Activated CD8-positive, alpha-beta memory T cell treated with anti-CD3 and anti-CD28 coated beads for 36 hours (primary cell): ENCODE results near the gene SVOPL. TPM values are rescaled to one million over a fixed set of nuclear protein-coding genes. Genes with fewer than 3 reads are reported as not detected.

Source experiments
- CTCF ChIA-PET: fragments of 350-600 bp; sonication (Branson Sonifier 250); formaldehyde crosslinking; loops from one replicate; lab custom pipeline; 2021; ENCODE audit warnings: antibody characterized with exemption; lab: Charles Lee
- POLR2A ChIA-PET: fragments of 350-600 bp; sonication (Branson Sonifier 250); formaldehyde crosslinking; loops from one replicate; lab custom pipeline; 2021; ENCODE audit warnings: antibody characterized with exemption; lab: Charles Lee
- total RNA-seq, 2 experiments: library from RNA; stranded (reverse); gene quantifications; one replicate each; pipeline ENCODE4 v1.2.3, GENCODE V29; 2021

The SVOPL gene
- total RNA-seq, 2 experiments from 2014 or later: not detected

DNA sequence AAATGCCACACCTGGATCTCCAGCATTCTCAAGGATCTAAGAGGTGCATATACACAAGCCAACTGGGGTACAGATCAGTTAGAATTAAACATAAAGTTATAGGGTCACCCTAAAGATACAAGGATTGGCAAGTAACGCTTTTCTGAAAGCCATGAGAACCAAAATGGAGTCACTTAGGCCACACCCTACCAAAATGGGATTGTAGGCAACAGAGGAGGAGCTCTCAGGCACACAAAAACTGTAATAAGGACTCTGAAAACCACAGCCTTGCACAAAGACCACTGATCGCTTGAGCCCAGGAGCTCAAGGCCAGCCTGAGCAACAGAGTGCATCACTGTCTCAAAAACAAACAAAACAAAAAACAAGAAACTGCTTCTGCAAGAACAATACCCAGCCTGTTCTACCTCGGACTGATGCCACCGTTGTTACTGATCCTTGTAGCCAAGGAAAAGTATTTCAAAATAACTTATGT, 35.5 kb downstream of the SVOPL start:
- POLR2A ChIA-PET: no interaction called here

DNA sequence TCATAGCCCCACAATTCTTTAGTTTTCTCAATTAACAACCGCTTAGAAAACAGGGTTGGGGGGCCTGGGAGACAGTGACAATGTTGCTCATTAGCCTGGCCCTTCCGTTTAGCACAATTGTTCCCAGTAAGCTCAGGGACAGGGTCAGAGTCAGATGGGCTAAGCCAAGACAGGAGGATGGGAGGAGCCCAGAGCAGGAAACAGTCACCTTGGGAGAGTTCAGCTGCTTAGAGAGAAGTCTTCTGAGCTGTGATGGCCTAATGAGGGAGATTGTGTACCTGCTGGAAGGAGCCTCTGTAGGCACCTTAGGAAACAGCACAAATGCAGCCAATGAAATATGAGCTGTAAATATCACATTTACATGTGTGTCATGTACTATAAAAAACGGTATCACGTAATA, 35.9 kb downstream of the SVOPL start:
- CTCF ChIA-PET: no interaction called here
- POLR2A ChIA-PET: no interaction called here

More for the DNA sequence above, 35.5 kb downstream of the SVOPL start:
- CTCF ChIA-PET: no interaction called here

DNA sequence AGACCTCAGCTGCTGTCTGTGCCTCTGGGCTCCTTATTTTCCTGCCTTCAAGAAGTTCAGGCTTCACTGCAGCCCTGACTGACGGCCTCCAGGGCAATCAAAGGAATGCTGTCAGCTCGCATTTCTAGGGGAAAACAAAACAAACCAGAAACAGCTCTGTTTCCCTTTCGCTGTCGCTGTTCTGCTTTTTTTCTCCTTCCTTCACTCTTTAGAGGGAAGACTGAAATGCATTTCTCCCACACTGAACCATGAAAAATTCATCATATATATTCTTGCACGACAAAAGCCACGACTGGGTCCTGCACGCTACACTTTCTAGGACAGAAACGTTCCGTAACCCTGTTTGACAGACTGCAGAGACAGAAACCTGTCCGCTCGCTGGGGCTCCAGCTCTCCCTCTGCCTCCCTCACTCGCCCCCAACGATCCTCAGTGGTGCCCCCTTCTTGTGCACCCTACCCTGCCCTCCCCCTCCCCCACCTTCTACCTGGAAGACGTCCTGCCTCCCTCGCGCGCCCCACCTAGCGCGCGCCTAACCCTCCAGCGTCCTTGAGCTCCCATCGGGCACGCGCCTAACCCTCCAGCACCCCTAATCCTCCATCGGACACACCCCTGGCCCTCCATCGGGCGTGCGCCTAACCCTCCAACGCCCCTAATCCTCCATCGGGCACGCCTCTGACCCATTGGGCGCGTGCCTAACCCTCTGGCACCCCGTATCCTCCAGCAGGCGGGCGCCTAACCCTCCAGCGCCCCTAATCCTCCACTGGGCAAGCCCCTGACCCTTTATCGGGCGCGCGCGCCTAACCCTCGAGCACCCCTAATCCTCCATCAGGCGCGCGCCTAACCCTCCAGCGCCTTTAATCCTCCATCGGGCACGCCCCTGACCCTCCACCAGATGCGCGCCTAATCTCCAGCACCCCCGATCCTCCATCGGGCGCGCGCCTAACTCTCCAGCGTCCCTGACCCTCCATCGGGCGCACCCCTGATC, 37.1 kb downstream of the SVOPL start:
- CTCF ChIA-PET: no interaction called here

DNA sequence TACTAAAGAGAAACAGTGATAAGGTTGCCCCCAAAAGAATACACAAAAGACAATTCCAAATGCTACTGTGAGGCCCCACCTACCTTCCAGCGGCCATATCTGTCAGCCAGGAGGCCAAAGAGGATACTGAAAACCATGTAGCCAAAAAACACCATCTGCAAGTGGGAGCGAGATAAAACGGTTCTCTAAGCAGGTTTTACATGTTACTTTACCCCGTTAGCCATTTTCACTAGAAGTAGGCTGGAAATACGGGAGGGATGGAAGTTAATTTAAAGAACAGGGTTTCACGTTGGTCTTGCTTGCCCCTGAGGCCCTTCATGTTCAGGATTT, 38.2 kb downstream of the SVOPL start:
- CTCF ChIA-PET: no interaction called here
- POLR2A ChIA-PET: no interaction called here

More for the DNA sequence above, 37.1 kb downstream of the SVOPL start:
- POLR2A ChIA-PET: interaction anchor here (0.5 kb wide), 1 partner anchor 58 kb away, joined by 8 read pairs; no protein-coding TSS in a partner anchor

DNA sequence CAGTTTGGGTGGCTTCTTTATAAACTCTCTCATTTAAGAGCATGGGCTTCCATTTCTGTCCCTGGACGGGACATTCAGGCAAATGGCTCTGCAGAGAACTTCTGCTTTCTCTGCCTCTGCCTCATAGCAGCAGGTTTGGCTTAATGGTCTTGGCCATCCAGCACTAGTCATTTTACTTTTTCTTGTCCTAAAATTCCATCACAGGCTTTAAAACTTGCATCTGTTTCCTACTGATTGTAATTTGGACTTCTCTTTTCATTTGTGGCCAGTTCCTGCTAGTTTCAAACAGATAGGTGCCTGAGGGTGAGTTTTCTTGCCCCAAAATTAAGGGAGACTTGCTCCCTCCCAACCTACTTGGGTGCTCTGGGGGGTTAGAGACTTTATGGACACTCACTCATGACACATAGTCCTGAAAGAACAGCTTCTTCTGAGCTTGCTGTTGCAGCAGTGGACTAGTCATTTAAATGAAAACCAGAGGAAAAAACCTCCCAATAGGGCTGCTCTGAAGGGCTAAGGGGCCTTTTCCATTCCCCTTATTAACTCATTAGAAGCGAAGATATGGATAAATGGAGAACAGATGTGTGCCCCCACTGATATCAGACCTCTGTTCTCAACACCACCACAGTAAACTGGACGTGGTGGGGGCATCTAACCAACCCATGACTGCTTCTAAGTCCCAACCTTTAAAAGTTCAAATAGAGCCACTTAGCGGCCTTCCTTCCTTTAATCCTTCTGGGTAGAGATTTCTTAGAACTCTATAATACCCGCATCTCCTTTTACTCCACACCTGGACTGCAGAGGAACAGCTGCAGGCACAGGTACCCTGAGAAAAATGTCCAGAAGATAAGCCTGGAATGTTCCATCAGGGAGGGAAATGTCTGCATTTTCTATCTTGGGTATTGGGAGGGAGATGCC, 38.8 kb downstream of the SVOPL start:
- CTCF ChIA-PET: no interaction called here
- POLR2A ChIA-PET: no interaction called here

DNA sequence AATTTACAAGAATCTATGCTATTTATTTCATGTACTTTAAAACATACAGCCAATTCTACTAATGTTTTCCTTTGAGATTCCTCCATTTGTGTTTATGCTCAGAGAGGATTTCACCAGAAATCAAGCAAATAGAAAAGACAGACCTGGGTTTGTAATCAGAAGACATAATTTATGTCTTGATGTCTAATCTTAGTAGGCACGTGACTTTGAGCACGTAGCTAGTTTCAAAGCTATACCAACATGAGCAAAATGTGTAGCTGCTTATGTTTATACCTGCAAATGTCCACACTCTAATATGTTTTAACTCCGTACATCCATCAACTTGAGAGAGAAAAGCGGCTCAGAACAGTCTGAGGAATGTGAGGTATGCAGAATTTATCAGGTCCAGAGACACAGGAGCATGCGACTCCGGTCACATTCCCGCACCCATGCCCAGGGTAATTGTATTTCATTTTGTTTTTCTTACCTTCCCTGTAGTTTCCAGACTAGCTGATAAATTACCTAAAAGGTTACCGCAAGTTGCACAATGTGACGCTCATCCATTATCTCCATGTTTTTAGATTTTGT, 40.0 kb downstream of the SVOPL start:
- ChIA-PET POLR2A (no interaction called here), CTCF (no interaction called here)

DNA sequence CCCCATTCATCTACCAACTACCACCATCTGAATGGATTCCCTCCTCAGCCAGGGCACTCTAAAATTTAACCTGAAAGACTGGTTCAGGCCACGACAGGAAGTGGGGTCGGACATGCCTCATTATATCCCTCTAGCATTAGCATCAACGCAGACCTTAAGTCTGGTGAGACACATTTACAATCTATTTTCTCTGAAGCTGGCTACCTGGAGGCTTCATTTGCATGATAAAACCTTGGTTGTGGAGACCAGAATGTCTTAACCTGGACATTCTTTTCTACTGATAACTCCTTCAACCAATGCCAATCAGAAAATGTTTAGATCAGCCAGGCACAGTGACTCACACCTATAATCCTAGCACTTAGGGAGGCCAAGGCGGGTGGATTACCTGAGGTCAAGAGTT, 42.3 kb downstream of the SVOPL start:
- ChIA-PET POLR2A (no interaction called here), CTCF (no interaction called here)

DNA sequence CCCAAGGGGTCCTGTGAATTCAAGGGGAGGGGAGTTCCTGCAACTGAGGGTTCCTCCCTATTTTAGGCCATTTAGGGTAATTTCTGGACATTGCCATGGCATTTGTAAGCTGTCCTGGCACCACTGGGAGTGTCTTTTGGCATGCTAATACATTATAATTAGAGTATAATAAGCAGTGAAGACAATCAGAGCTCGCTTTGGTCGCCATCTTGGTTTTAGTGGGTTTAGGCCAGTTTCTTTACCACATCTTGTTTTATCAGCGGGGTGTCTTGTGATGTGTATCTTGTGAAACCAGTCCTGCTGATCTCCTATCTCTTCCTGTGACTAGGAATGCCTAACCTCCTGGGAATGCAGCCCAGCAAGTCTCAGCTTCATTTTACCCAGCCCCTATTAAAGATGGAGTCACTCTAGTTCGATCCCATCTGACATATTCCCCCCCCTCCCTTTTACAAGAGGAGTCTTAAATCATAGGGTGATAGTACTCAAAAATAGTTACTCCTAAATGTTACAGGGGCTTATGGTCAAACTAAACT, 43.2 kb downstream of the SVOPL start:
- POLR2A ChIA-PET: no interaction called here

DNA sequence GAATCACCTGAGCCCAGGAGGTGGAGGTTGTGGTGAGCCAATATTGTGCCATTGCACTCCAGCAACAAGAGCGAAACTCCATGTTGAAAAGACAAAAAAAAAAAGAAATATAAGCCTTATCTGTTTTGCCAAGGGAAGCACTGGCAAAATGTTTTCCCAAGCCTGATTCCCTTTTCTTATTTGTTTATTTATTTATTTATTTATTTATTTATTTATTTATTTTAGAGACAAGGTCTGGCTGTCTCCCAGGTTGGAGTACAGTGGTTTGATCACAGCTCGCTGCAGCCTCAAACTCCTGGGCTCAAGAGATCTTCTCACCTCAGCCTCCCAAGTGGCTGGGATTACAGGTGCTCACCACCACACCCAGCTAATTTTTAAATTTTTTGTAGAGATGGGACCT, 44.2 kb downstream of the SVOPL start:
- ChIA-PET POLR2A (no interaction called here), CTCF (no interaction called here)

More for the DNA sequence above, 43.2 kb downstream of the SVOPL start:
- CTCF ChIA-PET: no interaction called here

DNA sequence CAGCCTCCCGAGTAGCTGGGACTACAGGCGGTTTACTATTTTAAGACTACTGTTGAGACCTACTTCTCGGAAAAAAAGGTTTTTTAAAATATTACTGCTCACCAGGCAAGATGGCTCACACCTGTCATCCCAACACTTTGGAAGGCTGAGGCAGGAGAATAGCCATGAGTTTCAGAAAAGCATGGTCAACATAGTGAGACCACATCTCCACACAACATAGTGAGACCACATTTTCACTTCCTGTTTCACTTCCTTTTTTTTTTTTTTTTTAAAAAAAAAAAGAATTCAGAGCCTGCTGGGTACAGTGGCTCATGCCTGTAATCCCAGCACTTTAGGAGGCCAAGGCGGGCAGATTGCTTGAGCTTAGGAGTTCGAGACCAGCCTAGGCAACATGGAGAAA, 46.5 kb downstream of the SVOPL start:
- CTCF ChIA-PET: no interaction called here

DNA sequence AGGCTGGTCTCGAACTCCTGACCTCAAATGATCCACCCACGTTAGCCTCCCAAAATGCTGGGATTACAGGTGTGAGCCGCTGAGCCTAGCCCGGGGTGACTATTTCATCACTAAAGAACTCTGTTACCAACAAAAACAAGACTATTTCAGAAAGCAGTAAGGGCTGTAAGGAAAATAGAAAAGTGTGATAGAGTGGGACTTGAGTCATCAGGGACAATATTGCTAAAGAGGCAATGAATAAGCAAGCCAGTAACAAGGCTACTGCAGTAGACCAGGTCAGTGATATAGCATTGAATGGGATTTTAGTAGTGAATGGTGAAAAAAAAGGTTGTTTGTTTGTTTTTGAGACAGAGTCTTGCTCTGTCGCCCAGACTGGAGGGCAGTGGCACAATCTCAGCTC, 51.7 kb downstream of the SVOPL start:
- ChIA-PET POLR2A (interaction anchor here (0.6 kb wide), 1 partner anchor 216 kb away, joined by 3 read pairs; no protein-coding TSS in a partner anchor), CTCF (no interaction called here)

More for the DNA sequence above, 46.5 kb downstream of the SVOPL start:
- POLR2A ChIA-PET: no interaction called here

DNA sequence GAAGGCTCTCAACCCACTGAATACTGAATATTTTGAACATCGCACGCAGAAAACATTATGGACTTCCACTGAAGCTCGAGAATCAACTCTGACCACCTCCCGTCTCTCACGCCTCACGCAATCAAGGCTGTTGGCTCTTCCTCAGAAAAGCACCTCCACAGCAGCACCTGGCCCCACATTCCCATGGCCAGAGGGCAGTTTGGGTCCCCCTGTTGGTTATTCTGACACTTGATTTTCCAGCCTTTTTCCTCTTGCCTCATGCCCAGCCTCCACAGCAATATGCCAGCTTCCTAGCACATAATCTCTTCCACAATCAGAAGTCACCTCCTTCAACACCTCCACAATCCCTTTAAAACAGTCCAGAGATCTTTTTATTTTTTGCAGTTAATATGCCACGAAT, 55.9 kb downstream of the SVOPL start:
- ChIA-PET POLR2A (no interaction called here), CTCF (no interaction called here)

DNA sequence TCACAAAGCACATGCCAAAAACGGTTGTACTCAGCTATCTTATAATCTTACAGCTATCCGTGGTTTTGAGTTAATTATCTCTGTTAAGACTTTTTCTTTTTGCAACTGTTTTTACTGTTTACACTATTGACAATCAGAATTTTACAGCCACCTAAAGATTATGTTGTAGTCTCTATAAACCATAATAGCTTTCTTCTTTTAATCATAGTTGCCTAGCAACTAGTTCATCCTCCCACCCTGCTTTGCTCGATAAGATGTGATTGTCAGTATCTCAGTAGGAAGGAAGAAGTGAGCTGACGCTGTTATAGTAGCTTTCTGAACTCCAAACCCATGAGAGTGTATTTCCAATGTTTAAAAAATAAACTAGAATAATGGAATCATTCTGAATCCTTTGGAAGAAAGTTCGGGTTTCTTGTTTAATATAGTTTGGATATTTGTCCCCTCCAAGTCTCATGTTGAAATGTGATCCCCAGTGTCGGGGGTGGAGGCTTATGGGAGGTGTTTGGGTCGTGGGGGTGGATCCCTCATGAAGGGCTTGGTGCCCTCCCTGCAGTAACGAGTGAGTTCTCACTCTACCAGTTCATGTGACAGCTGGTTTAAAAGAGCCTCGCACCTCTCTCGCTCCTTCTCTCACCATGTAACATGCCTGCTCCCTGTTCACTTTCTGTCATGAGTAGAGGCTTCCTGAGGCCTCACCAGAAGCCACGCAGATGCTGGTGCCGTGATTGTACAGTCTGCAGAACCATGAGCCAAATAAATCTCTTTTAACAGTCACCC, 68.1 kb downstream of the SVOPL start:
- ChIA-PET CTCF (no interaction called here), POLR2A (no interaction called here)

DNA sequence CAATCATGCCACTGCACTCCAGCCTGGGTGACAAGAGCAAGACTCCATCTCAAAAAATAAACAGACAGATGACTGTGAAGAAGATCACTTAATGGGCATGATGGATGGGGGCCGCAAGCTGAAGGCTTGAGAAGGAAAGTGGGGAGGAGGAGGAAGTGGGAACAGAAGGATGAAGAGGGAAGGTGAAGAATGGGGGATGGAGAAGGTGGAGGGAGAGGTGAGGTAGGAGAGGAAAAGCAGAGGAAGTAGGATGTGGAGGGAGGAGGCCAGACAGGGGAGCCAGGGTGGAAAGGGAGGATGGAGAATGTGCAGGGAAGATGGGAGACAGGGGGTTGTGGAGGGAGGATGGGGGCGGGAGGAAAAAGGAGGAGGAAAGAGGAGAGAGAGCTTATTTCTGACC, 68.8 kb downstream of the SVOPL start:
- POLR2A ChIA-PET: no interaction called here
- CTCF ChIA-PET: interaction anchor here (0.6 kb wide), 1 partner anchor 28 kb away, joined by 3 read pairs; no protein-coding TSS in a partner anchor

DNA sequence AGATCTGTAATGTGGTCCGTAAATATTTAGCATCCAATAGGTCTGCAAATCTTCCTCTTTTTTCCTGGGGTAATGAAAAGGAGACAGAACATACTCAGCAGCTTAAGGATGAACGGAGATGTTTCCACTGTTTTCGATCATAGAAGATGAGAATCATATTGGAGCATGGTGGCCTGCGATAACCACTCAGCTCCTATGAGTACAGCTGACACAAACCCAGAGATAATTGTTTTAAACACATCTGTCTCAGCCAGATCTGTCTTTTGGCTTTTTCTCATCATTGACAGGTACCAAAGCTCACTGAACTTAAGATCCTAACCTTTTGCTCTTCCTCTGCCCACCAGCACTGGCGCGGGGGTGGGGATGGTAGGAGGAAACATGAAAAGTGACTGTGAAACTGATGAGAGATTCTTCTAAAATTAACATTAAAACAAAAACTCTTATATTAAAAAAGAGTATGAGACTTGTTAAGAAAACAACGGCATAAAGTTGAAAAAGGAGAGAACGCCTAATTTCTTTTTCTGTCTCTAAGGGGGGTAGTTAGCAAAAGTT, 71.0 kb downstream of the SVOPL start:
- ChIA-PET POLR2A (no interaction called here), CTCF (no interaction called here)

DNA sequence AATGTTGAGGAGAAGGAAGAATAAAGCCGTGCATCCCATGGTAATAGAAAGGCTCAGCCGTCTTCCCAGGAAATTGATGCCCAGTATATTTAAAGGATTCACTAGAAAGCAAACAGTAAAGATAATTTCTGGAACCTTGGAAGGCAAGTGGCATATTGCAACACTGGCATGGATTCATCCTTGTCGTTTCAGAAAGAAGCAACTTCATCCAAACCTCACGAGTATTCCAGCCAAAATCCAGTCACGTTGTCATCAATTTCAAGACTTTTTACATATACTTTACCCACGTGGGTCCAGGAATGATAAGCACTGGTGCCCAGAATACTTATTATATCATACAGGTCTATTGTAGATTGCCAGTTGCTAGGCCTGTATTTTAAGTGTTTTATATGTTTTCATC, 73.8 kb downstream of the SVOPL start:
- CTCF ChIA-PET: no interaction called here
- POLR2A ChIA-PET: no interaction called here

DNA sequence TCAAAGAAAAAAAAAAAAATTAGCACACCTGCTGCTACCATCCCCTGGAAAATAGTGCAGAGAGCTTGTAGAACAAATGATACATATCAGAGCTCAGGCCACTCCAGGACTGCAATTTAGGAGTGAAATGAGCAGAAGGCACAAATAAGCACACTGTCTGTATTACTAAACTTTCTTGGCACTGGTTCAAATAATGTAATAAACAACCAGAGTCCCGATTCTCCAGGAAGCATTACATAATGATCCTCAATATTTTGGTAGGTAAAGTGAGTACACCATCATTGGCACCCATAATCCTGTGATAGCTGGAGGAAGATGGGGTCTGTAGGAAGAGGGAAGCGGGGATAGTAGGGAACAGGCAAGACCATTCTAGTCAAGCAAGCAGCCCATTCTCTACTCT, 74.3 kb downstream of the SVOPL start:
- ChIA-PET CTCF (no interaction called here), POLR2A (no interaction called here)

DNA sequence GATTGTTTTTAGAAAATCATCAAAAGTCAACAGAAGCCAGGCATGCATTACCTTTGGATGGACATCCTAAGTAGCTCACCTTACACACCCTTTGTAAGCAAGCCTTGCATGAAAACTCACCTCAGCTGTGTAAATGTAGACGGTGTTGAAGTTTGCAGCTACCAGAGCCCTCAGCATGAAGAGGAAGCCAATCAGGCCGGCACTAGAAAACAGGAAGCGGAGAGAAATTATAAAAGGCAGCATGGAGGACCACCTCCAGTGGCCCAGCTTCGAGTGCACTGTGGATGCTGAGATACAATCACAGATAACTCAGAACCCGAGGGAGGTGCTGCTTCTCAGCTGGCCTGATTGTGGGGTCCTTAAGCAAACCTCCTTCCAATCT, 75.3 kb downstream of the SVOPL start:
- ChIA-PET CTCF (interaction anchor here (1.3 kb wide), 1 partner anchor 17 kb away, joined by 4 read pairs; no protein-coding TSS in a partner anchor), POLR2A (interaction anchor here (0.5 kb wide), 1 partner anchor 453 kb away, joined by 3 read pairs; no protein-coding TSS in a partner anchor)
